ENCODE results near the gene TRIL.
A peak's percentile ranks its signal among the peaks of the same experiment; 100 is the strongest.

TRIL gene

DNA sequence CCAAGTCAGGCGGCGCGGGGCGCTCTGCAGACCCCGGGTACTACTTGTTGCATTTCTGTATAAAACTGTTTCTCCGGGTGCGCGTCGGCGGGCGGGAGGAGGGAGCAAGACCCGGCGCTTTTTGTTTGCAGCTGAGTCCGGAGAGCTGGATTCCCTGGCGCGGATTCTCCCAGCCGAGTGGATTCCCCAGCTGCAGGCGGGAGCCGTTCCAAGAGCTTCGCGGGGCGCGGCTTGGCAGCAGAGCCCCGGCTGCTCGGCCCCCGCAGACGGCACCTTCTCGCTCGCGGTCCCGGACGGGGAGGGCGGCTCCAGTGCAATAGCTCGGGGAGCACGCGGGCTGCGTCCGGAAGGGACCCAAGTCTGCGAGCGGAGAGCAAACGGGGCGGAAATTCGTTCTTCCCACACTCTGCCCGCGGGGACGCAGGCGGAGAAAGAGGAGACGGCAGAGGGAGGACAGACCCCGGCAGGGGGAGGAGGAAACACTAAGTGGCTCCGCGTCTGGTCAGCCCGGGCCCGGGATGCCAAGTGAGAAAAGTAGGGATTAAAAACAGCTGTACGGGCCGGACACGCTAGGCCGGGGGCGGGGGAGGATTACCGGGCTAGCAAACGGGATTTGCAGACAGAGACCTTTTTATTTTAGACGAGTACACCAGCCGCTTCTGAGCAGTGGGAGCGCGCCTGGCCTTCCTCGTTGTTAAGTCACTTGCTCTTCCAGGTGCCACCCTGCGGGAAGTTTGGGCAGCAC lies at the start of gene TRIL:
TSS of gene TRIL (minus strand) at position 96 of the 745 bp plus-strand sequence. CDS start 284 bp downstream, outside the sequence.
- peak in 55 of 56 donors; percentile 14 to 83 (median 61) for DNase-seq

DNA sequence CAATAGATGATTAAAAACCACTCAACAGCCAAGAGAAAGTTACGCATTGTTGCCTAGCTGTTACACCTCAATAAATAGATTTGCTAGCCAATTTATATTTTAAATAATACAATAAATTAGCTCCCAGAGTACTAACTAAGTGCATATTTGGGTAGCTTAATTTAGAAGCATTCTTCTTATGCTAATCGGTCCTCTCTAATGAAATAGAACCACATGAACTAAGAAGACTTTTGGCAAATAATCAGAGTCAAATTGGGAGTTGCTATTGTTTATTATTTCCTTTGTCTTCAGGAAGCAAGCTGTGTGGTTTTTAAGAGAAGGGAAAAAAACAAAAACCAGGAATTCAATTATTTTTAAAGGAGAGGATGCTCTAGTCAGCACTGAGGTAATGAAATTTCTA lies 49.0 kb upstream of the TRIL start:
- DNase-seq: no peak

DNA sequence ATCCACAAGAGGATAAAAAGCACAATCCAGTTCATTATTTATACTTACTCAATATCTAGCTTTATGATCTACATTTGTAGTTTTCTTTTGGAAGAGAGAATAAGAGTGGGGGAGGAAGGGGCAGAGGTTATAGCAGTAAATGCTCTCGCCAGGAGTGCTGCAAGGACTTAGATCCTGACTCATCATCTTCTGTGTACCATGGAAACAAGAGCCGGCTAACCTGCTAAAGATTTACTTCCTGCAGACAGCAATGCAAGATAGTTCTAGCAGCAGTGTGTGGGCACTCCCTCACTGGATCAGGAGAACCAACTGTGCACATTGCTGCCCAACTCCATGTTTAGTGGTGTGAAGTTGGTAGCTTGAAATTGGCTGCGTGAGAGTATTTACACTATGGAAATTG lies 47.7 kb upstream of the TRIL start:
- no peak for DNase-seq

GRCh38 chr7:29005406-29005805 lies 47.3 kb upstream of the TRIL start:
- DNase-seq: no peak

DNA sequence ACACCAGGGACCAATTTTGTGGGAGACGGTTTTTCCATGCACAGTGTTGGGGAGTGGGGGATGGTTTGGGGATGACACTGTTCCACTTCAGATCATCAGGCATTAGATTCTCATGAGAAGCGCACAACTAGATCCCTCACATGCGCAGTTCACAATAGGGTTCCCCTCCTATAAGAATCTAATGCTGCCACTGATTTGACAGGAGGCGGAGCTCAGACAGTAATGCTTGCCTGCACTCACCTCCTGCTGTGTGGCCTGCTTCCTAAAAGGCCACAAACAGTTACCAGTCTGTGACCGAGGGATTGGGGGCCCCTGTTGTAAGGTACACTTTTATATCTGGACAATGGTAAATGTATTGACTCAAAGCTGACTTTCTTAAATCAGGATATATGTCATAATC lies 45.6 kb upstream of the TRIL start:
- no peak for DNase-seq

- no peak for DNase-seq
These were observed 42.6 kb upstream of the TRIL start for GRCh38 chr7:29000717-29001076.

- no peak for DNase-seq
These were observed 42.0 kb upstream of the TRIL start for GRCh38 chr7:28999895-29000716.

GRCh38 chr7:28999427-28999826 lies 41.3 kb upstream of the TRIL start:
- DNase-seq: no peak

- DNase-seq: no peak
These were observed 40.0 kb upstream of the TRIL start for GRCh38 chr7:28998105-28998504.

- DNase-seq: no peak
These were observed 38.7 kb upstream of the TRIL start for GRCh38 chr7:28996836-28997235.

GRCh38 chr7:28993371-28993770 lies 35.2 kb upstream of the TRIL start:
- DNase-seq: no peak

- DNase-seq: no peak
These were observed 34.7 kb upstream of the TRIL start for GRCh38 chr7:28992798-28993197.

GRCh38 chr7:28990200-28990960 lies 32.2 kb upstream of the TRIL start:
- no peak for DNase-seq

DNA sequence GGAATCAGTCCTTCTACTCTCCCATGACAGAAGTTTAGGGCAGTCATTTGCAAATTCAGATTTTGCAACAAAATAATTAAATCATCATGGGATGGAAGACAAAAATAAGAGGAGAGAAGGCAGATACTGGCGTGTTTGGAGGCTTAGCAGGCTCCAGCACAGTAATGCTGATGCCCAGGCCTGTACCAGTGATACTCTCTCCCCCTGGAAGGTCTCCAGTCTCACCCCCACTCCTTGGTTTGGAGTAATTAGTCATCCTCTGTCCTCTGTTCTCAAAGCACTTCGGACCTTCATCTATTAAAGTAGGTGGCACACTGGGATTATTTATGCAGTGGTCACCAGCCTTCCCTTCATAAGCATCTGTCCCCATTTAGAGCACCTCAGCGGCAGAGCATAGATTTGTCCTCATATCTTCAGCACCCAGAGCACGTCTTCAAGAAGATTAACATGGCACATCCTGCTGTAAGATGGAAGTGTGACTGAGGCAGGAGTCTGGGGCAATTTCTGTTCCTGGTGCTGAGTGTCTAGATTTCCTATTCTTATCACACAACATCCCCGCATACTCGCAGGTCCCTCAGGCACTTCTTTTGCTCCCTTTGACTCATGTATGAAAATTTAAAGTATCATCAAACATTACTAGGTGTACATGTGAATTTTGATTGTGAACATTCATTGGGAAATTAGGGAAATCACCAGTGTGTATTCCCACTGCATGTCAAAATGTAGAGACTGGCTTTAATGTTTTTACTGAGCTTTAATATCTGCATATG lies 31.3 kb upstream of the TRIL start:
- DNase-seq: no peak

DNA sequence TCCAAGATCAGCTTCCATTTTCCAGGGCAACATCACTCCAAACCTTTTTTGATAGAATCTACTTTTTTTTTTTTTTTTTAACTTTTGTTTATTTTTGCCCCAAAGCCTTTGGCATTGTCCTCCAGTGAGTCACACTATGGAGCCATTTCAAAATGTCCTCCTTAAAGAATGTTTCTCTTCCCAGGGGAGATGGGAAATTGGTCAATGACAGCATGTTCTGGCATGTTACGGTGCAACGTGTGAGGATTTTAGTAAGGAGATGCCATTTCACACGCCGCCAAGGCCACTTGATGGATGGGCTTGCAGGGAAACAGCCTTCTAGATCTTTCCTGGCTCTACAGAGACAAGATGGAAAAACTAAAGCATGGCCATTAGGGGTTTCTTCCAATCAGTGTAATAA lies 30.7 kb upstream of the TRIL start:
- no peak for DNase-seq

- no peak for DNase-seq
These were observed 30.0 kb upstream of the TRIL start for GRCh38 chr7:28988091-28988490.

- DNase-seq: no peak
These were observed 28.6 kb upstream of the TRIL start for GRCh38 chr7:28986765-28987110.

DNA sequence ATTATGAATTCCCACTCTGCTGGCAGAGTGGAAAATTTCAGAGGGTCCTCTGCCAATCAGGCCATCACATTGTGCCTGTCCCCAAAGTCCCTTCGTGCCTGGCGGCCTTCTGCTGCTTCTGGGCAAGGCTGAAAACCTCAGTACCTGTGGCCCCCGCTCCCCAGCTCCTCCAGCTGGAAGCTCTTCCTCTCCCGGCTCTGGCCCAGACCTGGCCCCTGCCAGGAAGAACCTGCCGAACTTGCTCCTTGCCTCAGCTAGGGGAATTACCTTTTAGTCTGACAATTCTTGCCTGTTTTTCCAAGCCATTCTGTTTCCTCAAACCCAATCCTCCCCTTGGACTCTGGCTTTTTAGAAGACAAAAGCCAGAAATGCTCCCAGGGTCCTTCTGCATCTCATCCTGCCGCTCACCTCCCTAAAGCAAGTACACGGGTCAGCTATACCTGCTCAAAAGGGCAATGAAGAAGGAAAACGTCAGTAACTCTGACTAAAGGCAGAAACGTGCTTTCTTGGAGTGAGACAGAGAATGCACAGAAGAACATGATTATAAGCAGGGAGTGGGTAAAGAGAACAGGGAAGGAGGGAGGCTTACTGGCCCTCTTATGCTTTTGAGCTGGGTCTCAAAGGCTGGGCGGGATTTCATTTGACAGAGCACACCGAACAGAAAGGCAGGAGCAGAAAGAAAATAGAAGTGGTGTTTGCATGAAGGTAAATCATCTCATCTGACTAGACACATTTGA lies 28.1 kb upstream of the TRIL start:
- no peak for DNase-seq

DNA sequence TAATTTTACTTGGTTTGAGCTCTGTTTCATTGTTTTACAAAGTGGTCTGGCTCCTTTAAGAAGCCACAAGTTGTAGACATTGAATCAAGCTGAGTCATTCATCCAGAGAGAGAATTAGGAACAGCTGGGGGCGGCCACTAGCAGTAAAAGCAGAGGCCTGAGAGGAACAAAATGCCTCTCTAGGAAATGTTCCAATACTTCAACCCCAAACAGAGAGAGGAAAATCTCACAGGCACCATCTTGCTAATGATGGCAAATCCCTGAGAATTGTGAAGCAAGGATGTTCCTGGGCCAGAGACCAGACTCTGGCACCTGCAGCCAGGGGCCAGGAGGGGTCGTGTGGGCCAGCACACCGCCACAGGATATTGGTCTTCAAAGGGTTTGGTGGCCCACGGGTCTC lies 26.5 kb upstream of the TRIL start:
- DNase-seq: peak in 22 of 56 donors; percentile 7 to 54 (median 24)

GRCh38 chr7:28984217-28984616 lies 26.1 kb upstream of the TRIL start:
- no peak for DNase-seq

All from amygdala (tissue), 56 donors.